Astrocyte of the cerebellum (primary cell): ENCODE data around the gene PHOSPHO2.
A peak's percentile ranks its signal among the peaks of the same experiment; 100 is the strongest.

Source experiments
- DNase-seq: peaks from one replicate; pipeline ENCODE4 v3.0.0-alpha.2; 2011; ENCODE audit warnings: low read depth
- H3K4me3 ChIP-seq: 2 replicates; pipeline ENCODE4 v1.5.1; 2011; ENCODE audit warnings: mild to moderate bottlenecking, low read depth, low read length, moderate library complexity
- in situ Hi-C: cut with HindIII; loops from 2 replicates; pipeline ENCODE4 v1.10.0; 2017; ENCODE audit warnings: low sequenced_read_pairs
- TF ChIP-seq, protein P1 (sequence below): IDR thresholded peaks from 2 replicates; pipeline ENCODE4 v1.5.1; 2012; ENCODE audit warnings: low read length, low read depth, moderate library complexity, mild to moderate bottlenecking; ENCODE audit errors: missing control alignments

The PHOSPHO2 gene

GRCh38 chr2:169718930-169719504, 24.7 kb downstream of the PHOSPHO2 start:
- in situ Hi-C loops, result no loop called here

GRCh38 chr2:169721016-169721415, 26.7 kb downstream of the PHOSPHO2 start:
- H3K4me3 ChIP-seq, result no peak overlapping the region
- in situ Hi-C loops, result no loop called here
- no peak for DNase-seq
- TF ChIP-seq, protein P1, sequence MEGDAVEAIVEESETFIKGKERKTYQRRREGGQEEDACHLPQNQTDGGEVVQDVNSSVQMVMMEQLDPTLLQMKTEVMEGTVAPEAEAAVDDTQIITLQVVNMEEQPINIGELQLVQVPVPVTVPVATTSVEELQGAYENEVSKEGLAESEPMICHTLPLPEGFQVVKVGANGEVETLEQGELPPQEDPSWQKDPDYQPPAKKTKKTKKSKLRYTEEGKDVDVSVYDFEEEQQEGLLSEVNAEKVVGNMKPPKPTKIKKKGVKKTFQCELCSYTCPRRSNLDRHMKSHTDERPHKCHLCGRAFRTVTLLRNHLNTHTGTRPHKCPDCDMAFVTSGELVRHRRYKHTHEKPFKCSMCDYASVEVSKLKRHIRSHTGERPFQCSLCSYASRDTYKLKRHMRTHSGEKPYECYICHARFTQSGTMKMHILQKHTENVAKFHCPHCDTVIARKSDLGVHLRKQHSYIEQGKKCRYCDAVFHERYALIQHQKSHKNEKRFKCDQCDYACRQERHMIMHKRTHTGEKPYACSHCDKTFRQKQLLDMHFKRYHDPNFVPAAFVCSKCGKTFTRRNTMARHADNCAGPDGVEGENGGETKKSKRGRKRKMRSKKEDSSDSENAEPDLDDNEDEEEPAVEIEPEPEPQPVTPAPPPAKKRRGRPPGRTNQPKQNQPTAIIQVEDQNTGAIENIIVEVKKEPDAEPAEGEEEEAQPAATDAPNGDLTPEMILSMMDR, result no peak

More at GRCh38 chr2:169718930-169719504, 24.7 kb downstream of the PHOSPHO2 start:
- TF ChIP-seq, protein P1, result no peak
- H3K4me3 ChIP-seq, result no peak overlapping the region
- no peak for DNase-seq

DNA sequence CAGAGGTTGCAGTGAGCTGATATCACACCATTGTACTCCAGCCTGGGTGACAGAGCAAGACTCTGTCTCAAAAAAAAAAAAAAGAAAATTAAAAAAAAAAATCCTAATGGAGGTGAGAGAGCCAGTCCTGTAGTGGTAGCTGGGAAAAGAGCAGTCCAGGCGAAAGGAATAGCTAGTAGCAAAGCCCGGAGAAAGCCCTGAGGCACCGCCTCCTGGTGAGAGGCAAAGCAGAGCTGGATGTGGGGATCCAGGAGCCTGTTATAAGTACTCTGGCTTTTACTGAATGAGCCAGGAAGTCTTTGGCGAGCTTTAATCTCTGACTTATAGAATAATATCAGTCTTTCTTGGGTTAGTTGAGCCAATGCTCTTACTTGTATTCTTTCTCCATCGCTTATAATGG, 32.8 kb downstream of the PHOSPHO2 start:
- TF ChIP-seq, protein P1, result no peak
- in situ Hi-C loops, result no loop called here
- no peak for DNase-seq
- no peak overlapping the region for H3K4me3 ChIP-seq

GRCh38 chr2:169729274-169729605, 35.0 kb downstream of the PHOSPHO2 start:
- no peak overlapping the region for H3K4me3 ChIP-seq
- no peak for DNase-seq
- in situ Hi-C loops, result no loop called here
- TF ChIP-seq, protein P1, result no peak

- TF ChIP-seq, protein P1, result no peak
- no peak overlapping the region for H3K4me3 ChIP-seq
- DNase-seq, result no peak
- in situ Hi-C loops, result no loop called here
Observed at GRCh38 chr2:169732075-169732474, 37.8 kb downstream of the PHOSPHO2 start.

DNA sequence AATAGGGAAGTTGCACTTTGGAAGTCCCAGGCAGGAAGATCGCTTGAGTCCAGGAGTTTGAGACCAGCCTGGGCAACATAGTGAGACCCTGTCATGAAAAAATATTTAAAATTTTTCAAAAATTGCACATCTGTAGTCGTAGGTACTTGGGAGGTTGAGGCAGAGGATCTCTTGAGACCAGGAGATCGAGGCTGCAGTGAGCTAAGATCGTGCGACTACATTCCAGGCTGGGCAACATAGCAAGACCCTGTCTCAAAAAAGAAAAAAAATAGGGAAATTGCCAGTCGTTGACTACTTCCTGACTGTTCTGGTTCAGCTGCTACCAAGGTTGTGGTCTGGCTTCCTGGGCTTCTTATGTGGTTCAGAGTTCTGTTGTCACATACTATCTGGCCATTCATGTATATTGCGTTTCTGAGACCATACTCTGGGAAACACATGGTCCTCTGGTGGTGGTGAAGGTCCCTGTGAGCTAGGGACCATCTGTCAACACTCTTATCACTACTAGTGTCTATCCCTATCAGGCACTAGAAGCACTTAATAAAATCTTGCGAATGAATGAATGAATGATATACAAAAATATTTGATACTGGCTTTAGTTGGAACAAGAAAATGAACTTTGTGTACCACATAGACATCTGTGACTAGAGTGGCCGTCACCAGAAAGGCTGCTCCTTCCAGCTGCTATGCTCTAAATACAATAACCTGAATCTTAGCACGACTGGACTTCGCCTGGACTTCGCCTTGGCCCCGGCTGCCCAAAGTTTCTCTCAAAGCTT, 38.5 kb downstream of the PHOSPHO2 start:
- DNase-seq, result no peak
- TF ChIP-seq, protein P1, result no peak
- H3K4me3 ChIP-seq, result peak overlapping the region; percentile 64
- in situ Hi-C loops, result no loop called here
